Endothelial cell (in vitro differentiated cells): ENCODE data around the gene MC5R. TPM values are rescaled to one million over a fixed set of nuclear protein-coding genes. Genes with fewer than 3 reads are reported as not detected.
"Not testable (repeated sequence)": the region's sequence is repeated elsewhere in the genome, so short reads cannot be mapped to it uniquely, and the experiment has no call there.

Source experiments
- DNase-seq: peaks from one replicate; pipeline ENCODE4 v3.0.0; 2021; ENCODE audit warnings: low spot score
- H3K27ac Mint-ChIP-seq: one replicate; pipeline ENCODE4 v1.8.0; 2021; ENCODE audit warnings: mixed read lengths, inconsistent platforms; ENCODE audit not compliant: unreplicated experiment
- H3K27me3 Mint-ChIP-seq: one replicate; pipeline ENCODE4 v1.8.0; 2021; ENCODE audit warnings: mild to moderate bottlenecking, moderate library complexity, mixed read lengths, inconsistent platforms; ENCODE audit not compliant: unreplicated experiment
- H3K36me3 Mint-ChIP-seq: one replicate; pipeline ENCODE4 v1.8.0; 2021; ENCODE audit warnings: mild to moderate bottlenecking, low read depth, mixed read lengths, inconsistent platforms; ENCODE audit not compliant: unreplicated experiment
- H3K4me1 Mint-ChIP-seq: one replicate; pipeline ENCODE4 v1.8.0; 2021; ENCODE audit warnings: mild to moderate bottlenecking, mixed read lengths, inconsistent platforms; ENCODE audit not compliant: unreplicated experiment
- H3K4me3 Mint-ChIP-seq: one replicate; pipeline ENCODE4 v1.8.0; 2021; ENCODE audit warnings: mild to moderate bottlenecking, mixed read lengths, inconsistent platforms; ENCODE audit not compliant: unreplicated experiment
- H3K9me3 Mint-ChIP-seq: one replicate; pipeline ENCODE4 v1.8.0; 2021; ENCODE audit warnings: mixed read lengths, inconsistent platforms; ENCODE audit not compliant: unreplicated experiment
- total RNA-seq: library from RNA; stranded (reverse); fragmentation: NEBNext Ultra II Directional; extraction: Animal tissue kit (Norgen Biotek cat#: 25700); gene quantifications from one replicate; pipeline ENCODE4 v1.2.1, GENCODE V29; 2021; ENCODE audit not compliant: unreplicated experiment
- TF ChIP-seq, protein P1 (sequence below): fragments of 200-600 bp; sonication (generic); IDR thresholded peaks from one replicate; pipeline ENCODE4 v1.5.0; 2021; ENCODE audit warnings: antibody characterized with exemption; ENCODE audit not compliant: unreplicated experiment

Gene MC5R
- total RNA-seq, 1 donor from 2014 or later = 0.56 TPM

DNA sequence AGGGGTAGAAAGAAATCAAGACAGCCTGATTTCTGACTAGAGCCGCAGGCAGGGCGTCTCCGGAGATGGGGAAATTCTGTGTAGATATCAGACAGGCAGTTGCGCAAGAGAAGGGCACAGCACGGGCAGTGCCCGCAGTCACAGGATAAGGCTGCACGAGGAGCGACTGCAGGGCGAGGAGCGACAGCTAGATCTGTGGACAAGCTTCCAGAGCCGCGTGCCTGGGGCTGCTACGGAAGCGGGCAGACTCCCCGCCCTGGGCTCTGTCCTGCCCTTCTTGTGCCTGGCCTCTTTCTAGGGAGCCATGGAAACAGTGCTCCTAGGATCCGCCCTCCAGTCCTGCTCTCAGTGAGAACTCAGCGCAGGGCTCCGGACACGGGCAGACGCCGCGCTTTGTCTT lies 12.6 kb downstream of the MC5R start:
- Mint-ChIP-seq H3K4me3 (no peak overlapping the region), H3K36me3 (no peaks in the 10 kb centered on the region), H3K27ac (no peak overlapping the region), H3K4me1 (no peaks in the 10 kb centered on the region), H3K9me3 (no peaks in the 10 kb centered on the region), H3K27me3 (peaks cover 2% of the 10 kb centered on the region)
- DNase-seq = no peak
- TF ChIP-seq, protein P1, sequence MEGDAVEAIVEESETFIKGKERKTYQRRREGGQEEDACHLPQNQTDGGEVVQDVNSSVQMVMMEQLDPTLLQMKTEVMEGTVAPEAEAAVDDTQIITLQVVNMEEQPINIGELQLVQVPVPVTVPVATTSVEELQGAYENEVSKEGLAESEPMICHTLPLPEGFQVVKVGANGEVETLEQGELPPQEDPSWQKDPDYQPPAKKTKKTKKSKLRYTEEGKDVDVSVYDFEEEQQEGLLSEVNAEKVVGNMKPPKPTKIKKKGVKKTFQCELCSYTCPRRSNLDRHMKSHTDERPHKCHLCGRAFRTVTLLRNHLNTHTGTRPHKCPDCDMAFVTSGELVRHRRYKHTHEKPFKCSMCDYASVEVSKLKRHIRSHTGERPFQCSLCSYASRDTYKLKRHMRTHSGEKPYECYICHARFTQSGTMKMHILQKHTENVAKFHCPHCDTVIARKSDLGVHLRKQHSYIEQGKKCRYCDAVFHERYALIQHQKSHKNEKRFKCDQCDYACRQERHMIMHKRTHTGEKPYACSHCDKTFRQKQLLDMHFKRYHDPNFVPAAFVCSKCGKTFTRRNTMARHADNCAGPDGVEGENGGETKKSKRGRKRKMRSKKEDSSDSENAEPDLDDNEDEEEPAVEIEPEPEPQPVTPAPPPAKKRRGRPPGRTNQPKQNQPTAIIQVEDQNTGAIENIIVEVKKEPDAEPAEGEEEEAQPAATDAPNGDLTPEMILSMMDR = no peak

DNA sequence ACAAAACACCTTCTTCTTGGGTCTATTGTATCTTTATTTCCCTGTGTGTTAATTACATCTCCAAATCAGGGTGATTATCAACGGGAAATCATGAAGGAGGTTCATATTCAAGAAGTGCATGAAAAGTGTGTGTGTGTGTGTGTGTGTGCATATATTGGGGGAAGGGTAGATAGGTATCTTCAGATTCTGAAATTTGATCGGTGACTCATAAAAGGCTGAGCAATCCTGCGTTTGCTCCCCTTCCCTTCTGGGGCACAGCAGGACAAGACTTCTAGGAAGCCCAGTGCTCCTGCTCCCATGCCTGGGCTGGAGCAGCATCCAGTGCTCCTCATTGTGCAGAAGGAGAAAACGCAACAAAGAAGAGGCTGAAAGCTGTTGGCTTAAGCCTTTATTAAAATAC lies 25.8 kb downstream of the MC5R start:
- DNase-seq = no peak
- Mint-ChIP-seq H3K36me3 (no peaks in the 10 kb centered on the region), H3K27me3 (no peaks in the 10 kb centered on the region), H3K9me3 (peaks cover 4% of the 10 kb centered on the region), H3K4me3 (no peak overlapping the region), H3K4me1 (no peaks in the 10 kb centered on the region), H3K27ac (no peak overlapping the region)
- TF ChIP-seq, protein P1 = no peak

DNA sequence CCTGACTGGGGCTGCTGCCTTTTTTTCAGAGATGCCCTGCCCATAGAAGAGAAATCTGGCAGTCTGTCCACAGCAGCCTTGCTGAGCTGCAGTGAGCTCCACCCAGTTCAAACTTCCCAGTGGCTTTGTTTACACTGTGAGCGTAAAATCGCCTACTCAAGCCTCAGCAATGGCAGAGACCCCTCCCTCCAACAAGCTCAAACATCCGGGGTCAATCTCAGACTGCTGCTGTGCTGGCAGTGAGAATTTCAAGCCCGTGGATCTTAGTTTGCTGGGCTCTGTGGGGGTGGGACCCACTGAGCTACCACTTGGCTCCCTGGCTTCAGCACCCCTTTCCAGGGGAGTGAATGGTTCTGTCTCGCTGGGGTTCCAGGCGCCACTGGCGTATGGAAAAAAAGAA lies 38.9 kb downstream of the MC5R start:
- H3K4me1 Mint-ChIP-seq, H3K36me3 Mint-ChIP-seq, H3K27me3 Mint-ChIP-seq, H3K27ac Mint-ChIP-seq, DNase-seq, H3K4me3 Mint-ChIP-seq, H3K9me3 Mint-ChIP-seq: not testable (repeated sequence)

DNA sequence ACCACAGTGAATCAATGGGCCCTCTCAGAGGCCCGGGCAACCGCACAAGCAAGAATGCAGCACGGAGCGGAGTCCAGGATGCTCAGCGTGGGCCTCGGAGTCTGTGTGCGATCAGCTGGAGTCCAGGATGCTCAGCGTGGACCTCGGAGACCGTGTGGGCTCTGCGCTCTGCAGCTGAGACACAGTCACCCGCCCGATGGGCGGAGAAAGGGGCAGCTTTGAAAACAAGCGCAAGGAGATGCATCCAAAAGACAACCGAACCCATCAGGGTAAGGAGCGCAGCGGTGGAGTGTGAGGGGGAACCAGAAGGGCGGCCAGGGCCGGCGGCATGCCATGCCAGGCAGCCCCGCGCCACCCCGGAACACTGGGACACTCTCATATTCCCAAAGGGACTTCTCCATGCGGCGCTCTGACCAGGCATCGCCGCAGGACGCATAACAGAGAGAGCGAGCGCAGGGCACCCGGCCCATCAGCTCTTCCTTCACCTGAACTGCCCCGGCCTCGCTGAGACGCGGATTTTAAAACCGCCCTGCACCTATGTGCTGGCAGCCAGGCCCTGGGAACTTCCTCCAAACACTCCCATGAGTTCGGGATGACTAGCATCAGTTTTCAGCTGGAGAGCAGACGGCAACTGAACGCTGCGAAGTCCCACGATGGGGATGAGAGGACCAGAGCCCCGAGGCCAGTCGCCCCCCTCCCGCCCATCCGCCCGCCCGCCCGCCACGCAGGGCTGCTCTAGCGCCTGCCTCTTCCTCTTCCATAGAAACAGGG lies 44.7 kb downstream of the MC5R start:
- no peak overlapping the region for H3K27ac Mint-ChIP-seq
- H3K9me3 Mint-ChIP-seq = no peaks in the 10 kb centered on the region
- peak overlapping the region; percentile 80 for H3K4me3 Mint-ChIP-seq
- H3K4me1 Mint-ChIP-seq = peaks cover 11% of the 10 kb centered on the region
- H3K36me3 Mint-ChIP-seq = no peaks in the 10 kb centered on the region
- DNase-seq = peak; percentile 18
- H3K27me3 Mint-ChIP-seq = peaks cover 2% of the 10 kb centered on the region
- TF ChIP-seq, protein P1 = no peak

DNA sequence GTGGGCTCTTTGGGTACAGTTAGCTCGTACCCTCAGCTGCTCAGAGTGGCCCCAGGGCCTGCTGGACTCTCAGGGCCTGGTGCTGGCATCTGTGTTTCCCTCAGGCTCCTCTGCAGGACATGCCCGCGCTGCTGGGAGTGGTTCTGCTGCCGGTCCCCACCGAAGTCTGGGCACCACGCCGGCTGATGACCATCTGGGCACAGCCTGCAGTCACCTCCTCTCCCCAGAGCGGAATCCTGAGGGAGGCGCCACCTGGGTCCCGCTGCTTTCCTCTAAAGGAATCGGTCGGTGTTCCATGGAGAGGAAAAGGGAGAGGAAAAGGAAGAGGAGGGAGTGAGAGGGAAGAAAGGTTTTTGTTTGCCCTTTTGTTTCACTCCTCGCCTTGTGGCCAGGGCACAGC lies 47.8 kb downstream of the MC5R start:
- Mint-ChIP-seq H3K27ac (no peak overlapping the region), H3K27me3 (peaks cover 2% of the 10 kb centered on the region), H3K36me3 (no peaks in the 10 kb centered on the region), H3K4me3 (no peak overlapping the region), H3K9me3 (no peaks in the 10 kb centered on the region), H3K4me1 (peaks cover 11% of the 10 kb centered on the region)
- DNase-seq = no peak
- TF ChIP-seq, protein P1 = no peak
